GM13976 (cell line): ENCODE data around the gene NEUROG1.

ENCODE experiments used
- DNase-seq: peaks from one replicate; pipeline ENCODE4 v3.0.0; 2012; ENCODE audit warnings: low spot score
- CTCF ChIP-seq: IDR thresholded peaks from 2 replicates; pipeline ENCODE4 v1.5.1; 2012; ENCODE audit warnings: borderline replicate concordance, mild to moderate bottlenecking; ENCODE audit not compliant: insufficient read depth; ENCODE audit errors: extremely low read depth, missing control alignments, control extremely low read depth
- in situ Hi-C: fragments of 300-500 bp; cut with MboI; formaldehyde crosslinking; loops from one replicate; pipeline ENCODE4 v1.12.0; 2022; ENCODE audit warnings: low sequenced_read_pairs, mixed read lengths, inconsistent platforms; ENCODE audit not compliant: unreplicated experiment

NEUROG1 gene

GRCh38 chr5:135545099-135545498 lies 9.3 kb upstream of the NEUROG1 start:
- DNase-seq: no peak
- no peak for TF ChIP-seq CTCF
- in situ Hi-C loops: no loop called here

- in situ Hi-C loops: no loop called here
- no peak for TF ChIP-seq CTCF
- peak; percentile 57 for DNase-seq
Measured at GRCh38 chr5:135543485-135544304, 7.9 kb upstream of the NEUROG1 start.

- TF ChIP-seq CTCF: no peak
- no peak for DNase-seq
- in situ Hi-C loops: no loop called here
Measured at GRCh38 chr5:135543001-135543484, 7.3 kb upstream of the NEUROG1 start.

- in situ Hi-C loops: no loop called here
- no peak for DNase-seq
- no peak for TF ChIP-seq CTCF
Measured at GRCh38 chr5:135541807-135542502, 6.2 kb upstream of the NEUROG1 start.

- in situ Hi-C loops: no loop called here
- DNase-seq: no peak
- no peak for TF ChIP-seq CTCF
Measured at GRCh38 chr5:135539430-135540005, 3.8 kb upstream of the NEUROG1 start.

- TF ChIP-seq CTCF: no peak
- no peak for DNase-seq
- in situ Hi-C loops: no loop called here
Measured at GRCh38 chr5:135538261-135538660, 2.5 kb upstream of the NEUROG1 start.
